Mucosa of stomach (tissue), 1 donor: ENCODE data around the gene UNC80.

ENCODE experiments used
- H3K27me3 ChIP-seq: one replicate; pipeline ENCODE4 v1.7.0; 2013; ENCODE audit warnings: mild to moderate bottlenecking, low read length; ENCODE audit not compliant: control insufficient read depth, insufficient read depth
- H3K36me3 ChIP-seq: one replicate; pipeline ENCODE4 v1.7.0; 2013; ENCODE audit warnings: low read length; ENCODE audit not compliant: control insufficient read depth, insufficient read depth
- H3K4me1 ChIP-seq: one replicate; pipeline ENCODE4 v1.7.0; 2013; ENCODE audit warnings: mild to moderate bottlenecking, low read length; ENCODE audit not compliant: control insufficient read depth, insufficient read depth
- H3K4me3 ChIP-seq: one replicate; pipeline ENCODE4 v1.7.0; 2013; ENCODE audit warnings: low read length
- H3K9ac ChIP-seq: one replicate; pipeline ENCODE4 v1.7.0; 2013; ENCODE audit warnings: mild to moderate bottlenecking, low read length, moderate library complexity
- H3K9me3 ChIP-seq: one replicate; pipeline ENCODE4 v1.7.0; 2013; ENCODE audit warnings: mild to moderate bottlenecking, low read length, moderate library complexity; ENCODE audit not compliant: control insufficient read depth
- donor health status: Pancreatic carcinoma.

UNC80 gene

DNA sequence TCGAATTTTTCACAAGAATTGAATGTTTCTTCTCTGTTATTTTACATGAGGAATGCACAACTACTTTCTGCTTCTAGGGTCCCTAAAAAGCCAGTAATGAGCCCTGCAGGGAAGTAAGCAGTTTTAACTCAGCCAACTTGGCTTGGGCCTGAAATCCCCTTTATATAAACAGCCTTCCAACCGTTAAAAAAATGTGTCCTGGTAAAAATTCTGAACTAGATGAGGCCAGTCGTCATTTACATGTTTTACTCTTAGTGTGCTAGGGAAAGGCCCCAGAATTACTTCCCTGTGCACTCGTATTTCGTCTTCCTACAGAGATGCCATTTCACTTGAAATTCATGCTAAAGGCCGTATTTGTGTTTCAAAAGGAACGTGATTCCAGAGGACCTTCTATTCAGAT is 188.4 kb downstream of the UNC80 start:
- Histone ChIP-seq H3K9me3 (no peaks in the 10 kb centered on the region), H3K36me3 (no peaks in the 10 kb centered on the region), H3K4me1 (no peaks in the 10 kb centered on the region), H3K9ac (no peak overlapping the region), H3K27me3 (no peaks in the 10 kb centered on the region), H3K4me3 (no peak overlapping the region)

DNA sequence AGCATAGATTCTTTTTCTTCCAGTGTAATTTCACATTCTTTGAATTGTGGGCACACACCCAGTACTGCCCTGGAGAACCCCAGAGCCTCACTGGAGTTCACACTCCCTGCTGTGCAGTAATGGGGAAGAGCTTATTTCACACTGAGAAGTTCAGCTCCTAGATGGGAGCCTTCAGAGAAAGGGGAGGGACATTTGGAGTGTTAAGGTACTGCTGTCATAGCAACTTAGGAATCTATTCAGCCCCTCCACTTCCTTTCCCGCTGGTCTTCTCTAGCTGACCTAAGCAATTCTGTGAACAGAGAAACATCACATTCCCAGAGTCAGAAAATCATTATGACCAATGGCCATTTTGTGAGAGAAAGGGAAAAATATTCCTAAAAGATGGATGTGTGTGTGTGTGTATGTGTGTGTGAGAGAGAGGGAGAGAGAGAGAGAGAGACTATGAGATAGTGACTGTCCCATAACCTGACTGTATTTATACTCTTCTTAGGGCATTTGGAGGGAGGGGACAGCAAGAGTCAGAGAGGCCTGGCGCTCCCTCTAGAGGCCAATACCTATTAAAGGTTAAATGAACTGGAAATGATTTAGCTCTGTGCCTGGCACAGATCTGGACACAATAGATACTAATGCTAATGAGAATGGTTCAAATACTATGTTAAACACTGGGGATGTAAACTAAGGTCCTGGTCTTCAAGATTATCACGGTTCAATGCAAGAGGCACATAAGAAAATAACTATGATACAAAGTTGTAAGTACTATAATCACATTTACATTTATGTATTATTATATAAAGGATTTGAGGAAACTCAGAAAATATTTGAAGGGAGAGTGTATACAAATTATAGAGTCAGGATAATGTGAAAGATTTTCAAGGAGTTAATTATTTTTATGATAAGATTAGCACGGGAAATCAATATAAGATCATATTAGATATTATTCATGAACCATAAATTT is 189.3 kb downstream of the UNC80 start:
- Histone ChIP-seq H3K4me1 (no peaks in the 10 kb centered on the region), H3K9me3 (no peaks in the 10 kb centered on the region), H3K9ac (no peak overlapping the region), H3K27me3 (no peaks in the 10 kb centered on the region), H3K4me3 (no peak overlapping the region), H3K36me3 (no peaks in the 10 kb centered on the region)

DNA sequence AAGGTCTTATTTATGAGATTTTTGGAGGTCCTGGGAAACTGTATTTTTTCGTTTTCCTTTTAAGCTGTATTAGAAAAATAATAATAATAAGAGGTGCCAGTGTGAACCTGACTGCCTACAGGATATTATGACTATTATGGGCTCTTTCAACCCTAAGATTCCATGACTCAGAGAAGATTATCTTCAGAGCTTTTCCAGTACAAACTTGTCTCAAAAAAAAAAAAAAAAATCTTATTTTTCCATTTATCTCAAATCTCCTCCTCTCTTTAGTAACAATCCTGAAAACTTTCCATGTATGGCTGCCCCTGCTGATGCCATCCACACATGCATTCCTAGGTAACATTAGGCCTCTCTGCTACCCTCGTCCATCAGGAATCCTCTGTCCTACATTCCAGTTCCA is 194.1 kb downstream of the UNC80 start:
- Histone ChIP-seq H3K4me1 (no peaks in the 10 kb centered on the region), H3K36me3 (no peaks in the 10 kb centered on the region), H3K9me3 (no peaks in the 10 kb centered on the region), H3K9ac (no peak overlapping the region), H3K27me3 (no peaks in the 10 kb centered on the region), H3K4me3 (no peak overlapping the region)

DNA sequence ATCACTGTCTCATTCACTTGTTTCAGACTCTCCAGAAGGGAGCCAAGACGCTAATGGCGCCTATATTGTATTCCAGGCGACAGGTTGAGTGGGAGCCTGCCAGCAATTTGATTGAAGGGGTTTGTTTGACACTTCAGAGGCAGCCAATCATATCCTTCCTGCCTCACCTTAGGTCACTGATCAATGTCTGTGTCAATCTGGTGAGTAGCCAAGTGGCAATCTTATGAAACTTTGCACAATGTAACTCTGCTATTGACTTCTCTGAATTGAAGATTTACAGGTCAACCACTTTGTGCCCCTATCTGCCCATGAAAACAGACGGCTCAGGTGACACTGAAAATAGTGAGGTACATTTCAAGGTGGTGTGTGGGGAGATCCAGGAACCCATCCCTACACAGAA is 198.1 kb downstream of the UNC80 start:
- no peaks in the 10 kb centered on the region for H3K36me3 ChIP-seq
- H3K4me1 ChIP-seq, result no peaks in the 10 kb centered on the region
- no peaks in the 10 kb centered on the region for H3K9me3 ChIP-seq
- no peak overlapping the region for H3K9ac ChIP-seq
- H3K27me3 ChIP-seq, result no peaks in the 10 kb centered on the region
- H3K4me3 ChIP-seq, result no peak overlapping the region

DNA sequence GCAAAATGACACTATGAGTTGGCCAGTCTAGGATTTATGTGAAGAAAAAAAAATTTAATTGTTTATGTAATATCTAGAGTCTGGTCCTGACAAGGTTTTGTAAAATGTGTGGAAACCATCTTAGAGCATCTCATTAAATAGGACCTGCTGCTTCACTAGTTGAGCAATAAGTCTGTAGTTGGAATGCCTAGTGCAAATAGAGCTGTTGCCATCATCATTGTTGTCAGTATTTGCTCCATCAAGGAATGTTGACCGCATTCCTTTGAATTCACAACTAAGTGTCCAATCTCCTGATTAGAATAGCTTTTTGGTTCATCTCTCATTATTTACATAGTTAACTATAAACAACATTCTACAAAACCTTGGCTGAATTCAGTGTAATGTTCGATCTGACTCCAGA is 198.6 kb downstream of the UNC80 start:
- Histone ChIP-seq H3K36me3 (no peaks in the 10 kb centered on the region), H3K9me3 (no peaks in the 10 kb centered on the region), H3K4me3 (no peak overlapping the region), H3K4me1 (no peaks in the 10 kb centered on the region), H3K9ac (no peak overlapping the region), H3K27me3 (no peaks in the 10 kb centered on the region)

DNA sequence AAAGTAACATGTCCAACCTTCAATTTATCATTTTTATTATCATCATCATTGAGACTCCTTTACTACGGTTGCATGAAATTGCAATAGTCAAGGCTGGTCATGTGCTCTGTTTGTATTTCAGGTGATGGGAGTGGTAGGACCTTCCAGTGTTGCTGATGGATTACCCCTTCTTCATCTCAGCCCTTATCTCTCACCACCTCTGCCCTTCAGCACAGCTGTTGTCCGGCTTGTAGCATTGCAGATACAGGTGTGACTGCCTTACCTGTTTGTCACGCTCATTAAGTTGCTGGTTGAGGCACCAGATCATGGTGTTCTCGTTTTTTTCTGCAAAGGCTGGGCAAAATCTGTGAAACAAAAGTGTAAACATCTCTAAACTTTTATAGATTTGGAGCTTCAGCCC is 199.1 kb downstream of the UNC80 start:
- H3K27me3 ChIP-seq, result no peaks in the 10 kb centered on the region
- H3K4me1 ChIP-seq, result no peaks in the 10 kb centered on the region
- no peaks in the 10 kb centered on the region for H3K9me3 ChIP-seq
- H3K9ac ChIP-seq, result no peak overlapping the region
- H3K4me3 ChIP-seq, result no peak overlapping the region
- no peaks in the 10 kb centered on the region for H3K36me3 ChIP-seq

DNA sequence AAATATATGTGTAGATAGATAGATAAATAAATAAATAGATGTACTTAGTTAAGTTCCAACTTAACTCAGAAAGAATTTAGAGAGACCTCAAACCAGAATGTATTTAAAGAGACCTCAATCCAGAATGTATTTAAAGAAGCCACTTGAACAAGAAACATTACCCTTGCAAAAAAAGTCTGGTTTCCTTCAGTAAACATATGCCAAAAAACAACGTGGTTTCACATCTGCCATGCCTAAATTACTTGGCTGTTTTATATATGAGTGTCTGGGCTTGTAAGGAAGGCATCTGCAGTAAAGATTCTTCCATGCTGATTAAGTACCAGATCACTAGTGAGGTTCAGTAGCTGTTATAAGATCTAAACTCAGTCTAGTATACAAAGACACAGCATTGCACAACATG is 201.7 kb downstream of the UNC80 start:
- Histone ChIP-seq H3K9me3 (no peaks in the 10 kb centered on the region), H3K4me1 (no peaks in the 10 kb centered on the region), H3K4me3 (no peak overlapping the region), H3K9ac (no peak overlapping the region), H3K27me3 (no peaks in the 10 kb centered on the region), H3K36me3 (no peaks in the 10 kb centered on the region)

DNA sequence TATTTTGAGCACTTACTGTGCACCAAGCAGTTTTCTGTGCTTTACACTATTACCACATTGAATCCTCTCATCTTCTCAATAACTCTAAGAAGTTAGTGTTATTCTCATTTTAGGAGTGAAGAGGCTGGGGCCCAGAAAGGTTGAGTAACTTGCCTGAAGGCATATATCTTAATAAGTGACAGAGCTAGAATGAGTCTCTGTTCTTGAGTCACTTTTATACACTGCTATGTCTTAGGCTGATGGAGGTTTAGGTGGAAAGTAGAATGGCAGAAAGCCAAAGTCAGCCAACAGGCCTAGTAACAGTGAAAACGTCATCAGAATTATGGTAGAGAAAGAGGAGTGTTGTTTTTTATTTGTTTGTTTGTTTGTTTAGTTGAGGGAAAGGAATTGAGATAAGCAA is 202.9 kb downstream of the UNC80 start:
- H3K9me3 ChIP-seq, result no peaks in the 10 kb centered on the region
- H3K9ac ChIP-seq, result no peak overlapping the region
- H3K4me1 ChIP-seq, result no peaks in the 10 kb centered on the region
- H3K27me3 ChIP-seq, result no peaks in the 10 kb centered on the region
- no peaks in the 10 kb centered on the region for H3K36me3 ChIP-seq
- no peak overlapping the region for H3K4me3 ChIP-seq

DNA sequence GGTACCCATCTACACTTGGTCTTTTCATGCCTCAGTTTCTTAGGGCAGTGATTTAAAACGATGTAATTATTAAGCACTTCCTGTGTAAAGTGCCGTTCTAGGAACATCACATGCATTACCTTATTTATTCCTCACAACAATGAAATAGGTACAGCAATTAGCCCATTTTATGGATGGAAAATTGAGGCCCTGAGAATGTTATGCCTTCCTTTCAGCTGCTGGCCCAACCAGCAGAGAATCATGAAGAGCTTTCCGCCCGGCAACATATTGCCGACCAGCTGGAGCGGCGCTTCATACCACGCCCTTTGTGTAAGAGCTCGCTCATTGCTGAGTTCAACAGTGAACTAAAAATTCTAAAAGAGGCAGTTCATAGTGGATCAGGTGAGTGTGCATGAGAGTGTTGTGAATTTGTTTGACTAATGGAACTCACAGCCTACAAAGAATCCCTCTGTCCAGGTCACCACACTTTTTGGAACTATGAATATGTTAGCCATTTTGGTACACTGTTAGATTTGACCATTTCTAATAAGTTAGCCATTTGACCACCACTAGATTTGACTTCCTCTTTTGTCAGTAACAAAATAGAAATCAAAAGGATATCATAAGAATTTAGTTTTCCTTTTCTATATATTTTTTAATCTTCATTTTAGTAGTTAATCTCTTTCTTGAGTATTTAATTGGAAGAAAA is 205.2 kb downstream of the UNC80 start:
- Histone ChIP-seq H3K9ac (no peak overlapping the region), H3K4me3 (no peak overlapping the region), H3K4me1 (peaks cover 7% of the 10 kb centered on the region), H3K9me3 (no peaks in the 10 kb centered on the region), H3K36me3 (no peaks in the 10 kb centered on the region), H3K27me3 (no peaks in the 10 kb centered on the region)

DNA sequence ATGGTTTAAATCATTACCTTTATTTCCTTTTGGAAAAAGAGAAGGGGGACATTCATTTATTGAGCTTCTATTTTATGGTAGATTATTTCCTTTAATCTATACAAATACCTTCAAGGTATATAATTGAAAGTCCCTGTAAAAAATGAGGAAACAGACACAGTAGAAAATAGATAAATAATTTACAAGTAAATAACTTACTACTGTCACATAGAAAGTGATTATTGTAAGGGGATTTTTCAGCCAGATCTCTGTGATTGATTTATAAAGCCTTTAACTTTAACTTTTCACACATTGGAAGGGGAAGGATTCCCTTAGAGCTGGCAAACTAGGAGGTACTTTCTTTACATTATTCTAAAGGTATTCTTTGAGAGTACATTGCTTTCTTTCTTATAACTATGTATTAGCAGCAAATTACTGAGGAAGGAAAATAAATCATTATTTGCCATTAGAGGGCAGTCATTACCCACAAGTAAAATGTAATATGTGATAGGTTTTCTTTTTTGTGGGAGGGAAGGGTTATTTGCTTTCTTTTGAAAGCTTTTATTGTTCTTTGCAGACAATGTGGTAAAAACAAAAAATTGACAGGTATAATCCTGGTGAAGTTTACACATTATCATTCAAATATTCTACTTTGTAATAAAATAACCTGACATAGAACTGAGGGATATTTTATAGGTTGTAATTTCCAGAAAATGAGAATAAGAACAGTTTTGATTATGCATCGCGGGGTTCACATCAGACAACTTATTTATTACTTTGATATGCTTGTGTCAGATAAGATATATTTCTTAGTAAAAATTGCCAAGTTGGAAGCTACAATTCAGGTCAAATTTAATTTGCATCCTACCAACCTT is 206.0 kb downstream of the UNC80 start:
- H3K9ac ChIP-seq, result no peak overlapping the region
- H3K9me3 ChIP-seq, result no peaks in the 10 kb centered on the region
- H3K4me3 ChIP-seq, result no peak overlapping the region
- H3K4me1 ChIP-seq, result peaks cover 7% of the 10 kb centered on the region
- H3K27me3 ChIP-seq, result no peaks in the 10 kb centered on the region
- no peaks in the 10 kb centered on the region for H3K36me3 ChIP-seq

DNA sequence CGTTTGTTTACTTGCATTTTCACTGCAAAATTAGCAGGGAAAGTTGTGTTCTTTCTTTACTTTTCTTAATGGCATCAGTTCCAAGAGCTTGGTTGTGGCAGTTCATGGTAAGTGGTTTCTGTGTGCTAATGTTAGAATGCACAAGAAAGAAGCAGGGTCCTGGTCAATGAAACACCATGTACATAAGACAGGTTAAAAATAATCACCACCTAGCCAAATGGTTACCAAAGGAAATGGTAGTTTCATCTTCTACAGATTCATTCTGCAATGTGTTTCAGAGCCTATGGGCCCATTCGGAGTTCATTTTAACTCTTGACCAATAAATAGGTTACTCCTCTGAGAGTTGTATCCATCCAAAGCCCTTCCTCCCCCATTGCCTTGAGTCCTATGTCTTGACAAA is 212.7 kb downstream of the UNC80 start:
- Histone ChIP-seq H3K9ac (no peak overlapping the region), H3K36me3 (no peaks in the 10 kb centered on the region), H3K27me3 (no peaks in the 10 kb centered on the region), H3K4me3 (no peak overlapping the region), H3K4me1 (peaks cover 7% of the 10 kb centered on the region), H3K9me3 (no peaks in the 10 kb centered on the region)

DNA sequence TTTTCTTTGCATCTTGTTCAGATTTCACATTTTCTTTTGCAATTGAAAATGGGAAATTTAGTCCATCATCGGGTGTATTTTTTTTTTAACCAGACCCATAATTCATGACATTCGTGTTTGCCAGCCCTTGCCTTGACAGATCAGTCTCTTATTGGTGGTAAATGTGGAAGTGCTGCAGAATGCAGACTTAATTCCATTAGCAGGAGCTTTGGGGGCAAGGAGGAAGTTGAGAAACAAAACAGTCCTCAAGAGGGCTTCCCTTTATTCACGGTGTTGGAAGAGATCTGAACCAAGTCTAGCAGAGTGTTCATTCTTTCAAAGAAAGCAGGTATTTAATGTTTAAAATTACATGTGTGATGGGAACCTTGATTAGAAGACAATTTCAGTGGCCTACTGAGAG is 214.2 kb downstream of the UNC80 start:
- Histone ChIP-seq H3K9ac (no peak overlapping the region), H3K27me3 (no peaks in the 10 kb centered on the region), H3K4me3 (no peak overlapping the region), H3K4me1 (no peaks in the 10 kb centered on the region), H3K36me3 (no peaks in the 10 kb centered on the region), H3K9me3 (no peaks in the 10 kb centered on the region)
